HG02798 (cell line): Measurements from ENCODE around the gene COG1.
A peak's percentile ranks its signal among the peaks of the same experiment; 100 is the strongest.

ENCODE experiments used
- ATAC-seq: cut with Tn5 transposase; IDR thresholded peaks from one replicate; pipeline ENCODE4 v1.9.1; 2021; ENCODE audit warnings: mild to moderate bottlenecking; ENCODE audit not compliant: unreplicated experiment, poor library complexity

The COG1 gene

DNA sequence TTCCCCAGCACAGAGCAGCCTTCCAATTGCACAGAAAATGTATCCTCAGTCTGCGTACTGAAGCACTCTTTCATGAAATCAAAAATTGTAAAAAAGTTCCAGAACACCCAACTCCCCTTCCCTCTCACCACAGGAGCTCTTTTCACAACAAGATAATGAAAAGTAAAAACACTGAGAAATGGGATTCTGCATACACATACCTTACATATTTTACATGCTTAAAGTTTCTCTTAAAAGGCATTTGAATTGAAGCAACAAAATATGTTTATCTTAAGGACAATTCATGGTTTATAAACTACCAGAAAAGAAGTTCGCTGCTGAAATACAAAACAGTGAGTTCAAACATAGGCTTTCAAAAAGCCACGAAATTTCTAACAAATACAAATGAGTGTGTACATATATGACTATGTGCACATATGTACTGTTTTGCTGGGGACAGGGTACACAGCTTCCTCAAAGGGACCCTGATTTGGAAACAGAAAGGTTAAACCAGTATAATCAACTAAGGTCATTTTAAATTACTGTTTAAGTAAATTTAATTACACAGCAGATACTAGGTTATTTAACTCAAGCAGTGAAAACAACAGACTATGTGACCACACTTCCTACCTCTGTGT lies 33.8 kb downstream of the COG1 start:
- no peak for ATAC-seq

DNA sequence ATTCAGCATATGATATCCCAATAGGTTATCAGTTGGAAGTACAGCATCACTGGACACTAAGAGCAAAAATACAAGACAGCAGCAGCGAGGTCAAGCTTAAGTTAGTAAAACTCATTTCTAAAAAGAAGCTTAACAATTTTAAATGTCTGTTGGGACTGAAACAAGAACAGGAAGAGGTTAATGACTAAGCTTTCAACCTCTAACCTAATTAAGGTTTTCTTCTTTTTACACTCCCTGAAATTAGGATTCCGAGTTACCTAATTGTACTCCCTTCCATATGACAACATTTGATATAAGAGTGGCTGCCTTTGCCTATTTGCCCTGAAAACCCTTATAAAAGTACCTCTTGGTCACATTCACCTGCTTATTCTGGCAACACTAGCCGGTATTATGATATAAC lies 34.5 kb downstream of the COG1 start:
- no peak for ATAC-seq

DNA sequence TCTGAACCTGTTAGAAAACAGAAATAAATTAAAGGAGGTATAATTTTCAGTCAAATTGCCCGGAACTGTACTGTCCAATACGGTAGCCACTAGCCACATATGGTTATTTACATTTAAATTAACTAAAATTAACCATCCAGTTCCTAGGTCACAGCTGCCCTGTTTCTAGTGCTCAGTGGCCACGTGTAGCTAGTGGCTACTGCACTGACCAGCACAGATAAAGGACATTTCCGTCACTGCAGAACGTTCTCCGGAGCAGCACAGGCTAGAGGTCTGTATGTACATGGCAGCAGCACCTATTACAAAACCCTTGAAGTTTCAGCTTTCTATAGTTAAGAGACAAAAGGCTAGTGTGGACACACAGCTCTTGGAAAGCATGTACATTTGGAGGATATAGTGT lies 35.1 kb downstream of the COG1 start:
- no peak for ATAC-seq

DNA sequence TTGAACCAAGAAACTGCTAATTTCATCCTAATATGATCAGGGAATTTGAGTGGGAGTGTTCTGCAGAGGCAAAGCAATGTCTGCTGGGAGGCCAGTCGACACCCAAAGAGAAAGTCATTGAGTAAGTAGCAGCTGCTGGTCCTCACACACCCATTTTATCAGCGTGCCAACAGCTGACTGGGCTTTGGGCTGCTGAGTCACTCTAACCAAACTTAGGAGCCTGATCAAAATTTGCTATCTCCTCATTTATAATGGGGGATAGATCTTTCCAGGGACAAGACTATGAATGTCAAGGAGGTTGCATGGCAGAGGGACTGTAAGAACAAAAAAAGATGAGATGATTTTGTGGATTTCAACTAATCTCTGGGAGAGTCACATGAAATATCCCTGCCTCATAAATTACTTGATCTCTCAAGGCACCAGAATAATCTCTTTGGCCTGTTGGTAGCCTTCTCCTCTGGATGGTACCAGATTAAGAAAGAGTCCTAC lies 35.9 kb downstream of the COG1 start:
- ATAC-seq = peak; percentile 38

DNA sequence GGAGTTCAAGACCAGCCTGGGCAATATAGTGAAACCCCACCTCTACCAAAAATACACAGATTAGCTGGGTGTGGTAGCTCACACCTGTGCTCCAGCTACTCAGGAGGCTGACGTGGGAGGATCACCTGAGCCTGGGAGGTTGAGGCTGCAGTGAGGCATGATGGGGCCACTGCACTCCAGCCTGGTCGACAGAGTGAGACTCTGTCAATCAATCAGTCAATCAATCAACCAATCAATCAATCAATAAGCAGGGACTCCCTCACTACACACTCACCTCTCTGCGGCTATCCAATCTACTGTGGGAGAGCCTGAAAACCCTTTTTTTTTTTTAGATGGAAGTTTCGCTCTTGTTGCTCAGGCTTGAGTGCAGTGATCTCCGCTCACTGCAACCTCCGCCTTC lies 37.2 kb downstream of the COG1 start:
- ATAC-seq = no peak

DNA sequence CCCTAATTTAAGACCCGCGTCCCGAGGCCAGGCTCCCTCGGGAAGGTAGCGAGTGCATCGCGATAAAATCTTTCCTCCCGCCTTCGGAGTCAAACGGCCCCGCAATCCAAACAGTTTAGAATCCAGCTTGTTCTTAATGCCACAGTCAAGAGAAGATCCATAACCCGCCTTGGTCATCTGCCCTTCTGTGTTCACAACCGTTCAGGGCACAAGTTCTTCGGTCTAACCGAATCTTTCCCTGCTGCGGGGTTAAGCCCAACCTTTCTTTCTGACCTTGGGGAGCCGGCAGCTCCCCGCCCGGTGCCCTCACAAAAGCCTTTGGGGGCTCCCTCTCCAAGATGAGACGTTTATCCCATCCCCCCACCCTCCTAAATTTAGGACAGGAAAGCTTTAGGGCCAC lies 38.5 kb downstream of the COG1 start:
- ATAC-seq = no peak

DNA sequence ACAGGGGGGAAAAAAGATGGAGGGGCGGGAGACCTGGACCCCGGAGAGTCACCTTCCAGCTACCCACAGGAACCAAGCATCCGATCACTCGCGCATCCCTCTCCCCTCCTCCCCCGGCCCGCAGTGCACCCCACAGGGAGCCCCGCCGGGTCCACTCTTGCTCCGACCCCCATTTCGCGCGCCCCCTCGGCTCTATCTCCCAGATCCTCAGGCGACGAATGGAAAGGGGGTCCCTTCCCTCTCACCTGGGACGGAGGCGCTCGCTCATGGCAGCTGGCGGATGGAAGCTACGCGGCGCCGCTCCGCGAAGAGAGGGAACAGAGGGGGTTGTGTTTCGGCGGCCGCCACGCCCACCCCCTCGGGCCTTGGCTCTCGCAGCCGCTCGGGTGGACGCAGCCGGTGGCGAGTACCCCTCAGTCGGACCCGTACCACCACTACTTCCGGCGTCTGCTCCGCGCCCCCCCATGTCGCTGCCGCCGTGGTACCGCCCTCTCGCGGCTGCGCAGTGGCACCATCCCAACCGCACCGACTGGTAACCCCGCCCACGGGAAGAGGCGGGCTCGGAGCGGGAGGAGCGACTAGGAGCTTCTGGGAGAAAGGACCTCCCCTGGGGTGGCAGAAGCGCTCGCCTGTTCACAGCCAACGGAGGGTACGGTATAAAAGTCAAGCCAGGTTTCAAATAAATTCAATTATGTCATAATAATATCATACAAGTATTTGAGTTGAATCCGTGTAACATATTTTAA lies 39.2 kb downstream of the COG1 start:
- peak; percentile 86 for ATAC-seq

DNA sequence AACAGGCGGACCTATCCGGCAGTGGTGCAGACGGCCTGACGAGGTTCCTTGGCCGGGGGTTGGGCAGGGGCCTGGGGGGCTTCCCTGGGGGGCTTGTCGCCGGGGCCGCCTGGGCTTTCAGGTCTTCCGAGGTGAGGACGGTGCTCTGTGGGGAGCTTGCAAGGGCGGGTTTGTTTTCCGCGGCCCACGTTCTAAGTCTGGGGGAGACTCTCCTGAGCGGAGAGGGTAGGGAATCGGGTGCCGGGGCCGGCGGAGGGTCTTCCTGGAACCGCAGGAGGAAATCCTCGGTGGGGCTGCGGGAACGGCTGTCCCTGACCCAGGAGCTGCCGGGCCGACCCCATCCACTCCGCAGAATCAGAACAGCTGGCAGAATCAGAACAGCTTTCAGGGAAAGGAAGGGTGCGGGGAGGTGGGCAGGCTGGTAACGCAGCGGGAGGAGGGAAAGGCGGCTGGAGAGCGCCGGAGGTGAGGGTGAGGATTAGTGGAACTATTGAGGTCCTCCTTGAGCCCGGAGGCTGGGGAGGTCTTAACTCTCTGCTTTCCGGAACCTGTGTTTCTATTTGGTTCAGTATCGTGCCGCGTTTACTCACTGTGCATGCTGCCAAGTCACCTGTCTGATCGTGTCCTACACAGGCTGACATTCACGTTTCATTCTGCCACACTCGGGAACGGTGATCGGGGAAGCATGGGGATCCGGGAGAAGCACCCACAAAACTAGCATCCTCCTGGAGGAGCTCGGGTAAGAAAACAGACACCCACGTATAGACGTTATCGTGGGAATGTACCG lies 39.9 kb downstream of the COG1 start:
- ATAC-seq = peak; percentile 23

DNA sequence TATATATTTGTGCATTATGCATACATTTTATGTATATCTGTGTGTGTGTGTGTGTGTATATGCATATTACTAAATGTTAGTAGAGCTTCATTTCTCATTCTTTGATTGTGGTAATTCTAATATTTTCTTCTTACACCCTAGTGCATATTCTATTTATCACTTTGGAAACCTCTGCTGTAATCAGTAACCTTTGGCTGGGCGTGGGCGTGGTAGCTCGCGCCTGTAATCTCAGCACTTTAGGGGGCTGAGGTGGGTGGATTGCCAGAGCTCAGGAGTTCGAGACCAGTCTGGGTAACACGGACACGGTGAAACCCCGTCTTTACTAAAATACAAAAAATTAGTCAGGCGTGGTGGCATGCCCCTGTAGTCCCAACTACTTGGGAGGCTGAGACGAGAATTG lies 41.9 kb downstream of the COG1 start:
- ATAC-seq = no peak

DNA sequence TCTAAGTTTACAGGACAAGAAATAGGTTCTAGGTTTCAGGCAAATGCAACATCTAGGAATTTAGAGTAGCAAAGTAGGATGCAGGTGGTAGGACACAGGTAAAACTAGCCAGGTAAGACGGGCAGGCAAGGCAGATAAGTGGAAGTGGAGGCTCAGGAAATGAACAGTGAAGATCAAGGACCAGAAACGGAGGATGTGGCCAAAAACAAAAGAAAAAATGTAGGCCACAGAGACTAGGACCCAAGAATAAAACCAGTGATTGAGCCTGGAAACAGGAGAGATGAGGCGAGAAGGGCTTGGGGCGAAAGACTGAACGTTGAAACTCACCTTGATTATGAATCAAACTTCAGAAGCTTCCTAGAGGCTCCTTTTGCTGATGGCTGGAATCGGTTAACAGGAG lies 44.9 kb downstream of the COG1 start:
- ATAC-seq = no peak

DNA sequence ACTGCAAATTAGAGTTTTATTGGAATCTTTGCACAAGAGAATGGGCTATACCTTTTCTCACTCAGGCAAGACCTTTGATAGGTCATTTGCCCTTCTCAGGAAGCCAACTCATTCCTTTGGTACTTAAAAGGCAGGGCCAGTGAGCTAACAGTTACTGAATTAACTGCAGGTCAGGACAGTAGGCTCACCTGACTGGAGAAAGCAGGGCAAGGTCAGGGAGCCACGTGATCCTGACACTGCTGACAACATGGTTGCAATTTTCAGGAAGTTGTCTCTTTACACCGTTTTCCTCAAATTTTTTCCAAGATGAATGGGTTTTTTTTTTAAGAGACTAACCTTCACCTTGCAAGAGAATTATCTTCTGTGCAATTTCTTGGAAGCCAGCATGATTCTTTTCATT lies 47.7 kb downstream of the COG1 start:
- no peak for ATAC-seq

DNA sequence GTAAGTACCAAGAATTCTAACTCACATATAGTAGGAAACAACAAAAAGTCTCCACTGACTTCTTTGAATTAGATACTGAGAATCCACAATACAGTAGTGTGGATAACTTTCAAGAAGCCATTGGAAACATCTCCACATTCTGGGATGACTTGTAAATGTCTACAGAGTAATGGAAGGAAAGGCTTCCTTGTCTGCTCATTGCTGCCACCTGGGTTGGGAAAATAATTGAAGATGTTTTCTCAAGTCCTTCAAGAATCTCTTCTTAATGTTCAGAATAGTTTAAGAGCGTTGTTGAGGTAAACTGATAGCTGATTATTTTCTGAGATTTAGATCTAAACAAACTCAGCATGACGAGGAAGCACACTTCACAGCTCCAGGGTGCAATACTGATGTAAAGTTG lies 54.9 kb downstream of the COG1 start:
- ATAC-seq = no peak

DNA sequence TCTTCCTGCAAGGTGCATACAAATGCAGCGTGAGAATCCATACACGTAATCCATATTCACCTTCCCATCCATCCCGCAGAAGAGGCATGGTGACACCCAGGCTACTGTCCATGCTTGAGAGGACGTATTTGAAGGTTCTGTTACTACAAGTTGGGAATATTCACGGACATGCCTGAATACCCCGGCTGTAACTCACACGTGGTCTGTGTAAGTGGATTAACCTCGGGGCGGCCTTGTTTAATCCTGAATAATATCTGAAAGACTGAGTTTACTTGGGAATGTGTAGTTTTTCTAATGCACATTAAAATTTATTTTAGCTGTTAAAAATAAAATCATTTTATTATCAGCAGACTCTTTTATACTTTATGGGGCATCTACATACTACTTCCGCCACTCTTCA lies 55.7 kb downstream of the COG1 start:
- ATAC-seq = no peak

DNA sequence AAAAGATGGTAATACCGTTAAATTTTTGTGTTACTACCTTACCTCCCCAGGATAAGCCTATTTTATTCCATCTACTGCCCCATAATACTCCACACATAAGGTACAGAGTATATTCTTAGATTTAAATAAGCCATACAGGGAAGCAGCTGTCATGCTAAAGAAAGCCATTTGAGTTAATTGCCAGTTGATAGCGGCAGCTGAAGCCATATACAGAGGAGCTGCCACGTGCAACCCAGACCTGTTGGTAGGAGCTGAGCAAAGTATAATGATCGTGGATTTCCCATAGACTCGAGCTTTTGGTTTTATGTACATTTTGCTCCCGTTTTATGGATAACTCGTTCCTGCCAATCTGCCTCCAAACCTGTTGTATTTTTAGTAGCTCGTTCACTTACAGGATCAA lies 56.8 kb downstream of the COG1 start:
- no peak for ATAC-seq

DNA sequence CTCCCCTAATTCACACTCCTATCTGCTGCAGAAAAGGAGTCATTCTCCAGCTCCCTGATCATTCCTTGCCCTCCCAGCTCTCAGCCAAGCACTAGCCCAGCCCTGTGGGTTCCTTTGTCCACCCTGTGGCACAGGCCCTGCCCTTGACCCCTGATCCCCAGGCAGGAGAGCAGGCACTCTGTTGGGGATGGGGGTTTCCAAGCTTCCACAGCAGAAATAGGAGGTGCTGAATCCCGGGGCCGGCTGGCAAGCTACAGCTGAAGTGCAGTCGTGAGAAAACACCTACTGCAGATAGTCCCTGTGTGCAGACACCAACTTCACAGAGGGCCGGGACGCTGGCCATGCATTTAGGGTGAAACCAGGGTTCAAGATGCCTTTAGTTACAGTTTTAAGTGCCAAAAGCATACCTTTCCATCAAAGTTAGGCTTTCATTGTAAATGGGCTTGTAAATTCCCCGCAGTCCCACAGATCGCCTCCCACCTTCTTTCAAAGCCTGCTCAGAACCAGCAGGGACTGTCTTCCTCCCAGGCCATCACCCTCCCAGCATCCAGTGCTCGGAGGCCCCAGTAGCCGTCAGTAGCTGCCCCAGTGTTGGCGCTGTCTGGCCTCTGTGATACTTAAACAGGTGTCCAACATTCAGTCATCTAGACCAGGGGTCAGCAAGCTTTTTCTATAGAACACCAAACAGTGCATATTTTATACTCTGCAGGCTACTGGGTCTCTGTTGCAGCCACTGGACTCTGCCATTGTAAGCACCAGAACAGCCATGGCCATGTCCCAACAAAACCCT lies 58.2 kb downstream of the COG1 start:
- ATAC-seq = no peak

DNA sequence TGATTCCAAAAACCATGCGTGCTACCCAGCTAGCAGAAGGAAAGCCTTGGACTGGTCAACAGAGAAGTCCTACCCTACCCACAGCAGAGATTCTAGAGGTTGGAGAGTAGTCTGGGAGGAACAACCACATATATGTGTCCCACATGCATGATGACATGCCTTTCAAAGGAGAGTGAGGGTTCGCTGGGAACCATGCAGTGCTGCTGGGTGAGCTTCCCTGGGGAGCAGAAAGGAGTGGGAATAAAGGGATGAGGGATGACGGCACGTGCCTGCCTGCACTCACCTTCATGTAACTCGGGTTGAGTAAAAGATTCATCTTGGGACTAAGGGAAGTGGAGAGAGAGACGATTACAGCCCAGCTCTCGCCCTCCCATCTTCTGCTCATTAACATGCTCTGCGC lies 59.0 kb downstream of the COG1 start:
- no peak for ATAC-seq

DNA sequence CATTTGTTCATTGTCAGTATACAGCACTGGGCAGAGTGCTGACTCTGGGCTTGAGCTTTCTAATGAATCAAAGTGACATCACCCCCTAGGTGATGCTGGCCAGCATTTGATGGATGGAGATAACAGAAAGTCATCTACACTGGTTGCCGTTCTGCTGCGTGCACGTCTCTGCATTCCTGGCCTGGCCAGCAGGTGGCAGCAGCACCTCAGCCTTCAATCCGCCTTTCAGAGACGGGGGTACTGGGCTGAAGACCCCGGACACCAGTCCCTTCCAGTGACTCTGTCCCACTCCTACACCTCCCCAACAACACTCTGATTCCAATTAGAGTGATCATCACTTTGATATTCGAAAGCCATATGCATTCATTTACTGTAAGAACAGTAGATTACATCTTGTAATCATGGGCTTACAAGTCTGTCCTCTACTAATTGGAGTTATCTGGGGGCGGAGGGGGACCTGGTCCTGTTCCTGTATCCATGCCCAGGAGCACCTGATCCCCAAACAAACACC lies 62.9 kb downstream of the COG1 start:
- ATAC-seq = peak; percentile 56

DNA sequence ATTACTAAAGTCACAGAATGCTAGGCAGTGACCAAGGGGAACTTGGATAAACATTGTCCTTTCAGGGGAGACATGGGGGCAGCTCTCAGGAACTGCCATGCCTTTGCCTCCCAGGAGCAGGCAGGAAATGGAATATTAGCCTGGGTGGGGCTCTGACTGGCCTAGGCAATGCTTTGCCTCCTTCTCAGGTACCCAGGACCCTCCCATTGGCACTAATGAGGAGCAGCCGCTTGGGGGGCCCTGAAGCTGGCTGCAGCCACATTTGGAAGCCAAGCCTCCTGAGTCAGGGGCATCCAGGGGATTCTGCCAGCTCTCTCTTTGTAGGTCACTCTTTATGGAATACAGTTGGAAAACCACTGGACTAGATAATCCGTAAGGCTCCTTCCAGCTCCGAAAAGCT lies 63.4 kb downstream of the COG1 start:
- no peak for ATAC-seq

DNA sequence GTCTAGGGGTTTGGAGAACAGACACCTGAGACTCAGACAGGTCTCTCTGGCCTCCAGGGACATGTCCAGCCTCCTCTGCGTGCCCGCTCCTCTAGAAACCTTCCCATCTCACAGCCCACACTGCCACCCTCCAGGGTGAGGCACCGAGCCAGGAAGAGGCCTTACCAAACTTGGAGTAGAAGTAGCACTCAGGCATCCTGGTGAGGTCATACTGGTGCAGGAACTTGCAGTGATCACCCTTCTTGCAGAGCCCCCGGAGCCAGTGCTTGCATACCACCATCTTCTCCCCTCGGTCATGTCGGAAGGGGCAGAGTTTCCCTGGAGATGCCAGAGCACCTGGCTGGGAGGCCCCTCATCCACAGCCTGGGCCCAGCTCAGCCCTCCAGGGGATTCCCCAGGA lies 64.7 kb downstream of the COG1 start:
- no peak for ATAC-seq
